CD4-positive, alpha-beta T cell treated with Interleukin-17A for 4 hours (primary cell): ENCODE data around the gene CIPC.

Source experiments
- DNase-seq: peaks from one replicate; pipeline ENCODE4 v3.0.0-alpha.2; 2020; ENCODE audit warnings: mixed read lengths

Gene CIPC

DNA sequence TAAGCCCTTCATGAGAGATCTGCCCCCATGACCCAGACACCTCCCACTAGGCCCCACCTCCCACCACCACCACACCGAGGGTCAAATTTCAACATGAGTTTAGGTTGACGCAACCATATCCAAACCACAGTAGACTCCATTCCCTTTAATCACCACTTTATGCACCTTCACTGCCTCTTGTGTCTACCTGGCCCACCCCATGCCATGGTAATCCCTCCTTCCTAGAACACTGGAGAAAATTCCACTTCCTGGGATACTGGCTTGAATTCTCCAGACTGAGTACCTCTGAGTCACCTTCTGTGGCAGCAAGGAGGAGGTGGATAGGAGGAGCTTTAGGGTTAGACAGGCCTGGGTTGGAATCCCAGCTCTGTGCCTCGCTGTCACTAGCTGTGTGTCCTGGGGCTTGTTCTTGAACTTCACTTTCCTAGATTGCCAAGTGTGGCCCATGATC, 26.1 kb upstream of the CIPC start:
- no peak for DNase-seq

DNA sequence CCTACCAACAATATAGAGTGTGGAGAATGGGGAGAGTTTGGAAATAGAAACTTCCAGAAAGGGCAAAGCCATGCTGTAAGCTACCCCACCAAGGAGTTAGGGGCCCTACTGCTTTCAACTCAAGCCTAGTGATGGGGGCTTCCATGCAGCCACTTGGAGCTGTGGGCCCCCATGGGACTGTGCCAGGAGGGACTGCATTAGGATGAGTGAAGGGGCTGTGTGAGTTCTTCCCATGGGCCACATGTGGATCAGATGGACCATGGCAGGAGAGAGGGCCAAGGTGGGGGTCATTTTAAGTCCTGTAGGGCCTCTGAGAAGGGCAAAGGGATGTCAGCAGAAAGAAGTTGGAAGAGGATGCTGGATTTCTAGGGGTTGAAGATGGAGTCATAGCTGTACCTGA, 23.1 kb upstream of the CIPC start:
- no peak for DNase-seq

DNA sequence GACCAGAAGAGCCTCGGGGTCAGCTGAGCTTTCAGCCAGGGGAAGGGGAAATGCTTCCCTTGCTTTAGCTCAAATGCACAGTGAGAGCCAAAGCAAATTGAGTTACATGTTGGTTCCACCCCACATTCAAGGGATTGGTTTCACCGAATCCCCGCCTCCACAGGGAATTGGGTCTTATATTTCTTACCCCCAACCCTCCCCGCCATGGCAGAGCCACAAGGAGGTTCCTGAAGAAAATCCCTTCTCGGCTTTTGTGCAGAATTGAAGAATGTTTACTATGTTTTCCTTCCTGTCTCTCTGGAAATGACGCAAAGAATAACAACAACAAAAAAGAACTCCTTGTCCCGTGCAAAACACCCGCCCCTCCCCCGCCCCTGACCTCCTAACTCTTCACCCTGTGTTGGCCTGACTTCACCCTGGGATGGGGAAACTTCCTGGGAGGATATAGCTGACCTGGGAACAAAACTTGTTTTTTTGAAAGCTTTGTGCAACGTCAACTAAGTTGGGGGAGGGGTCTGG, 21.9 kb upstream of the CIPC start:
- DNase-seq = no peak

DNA sequence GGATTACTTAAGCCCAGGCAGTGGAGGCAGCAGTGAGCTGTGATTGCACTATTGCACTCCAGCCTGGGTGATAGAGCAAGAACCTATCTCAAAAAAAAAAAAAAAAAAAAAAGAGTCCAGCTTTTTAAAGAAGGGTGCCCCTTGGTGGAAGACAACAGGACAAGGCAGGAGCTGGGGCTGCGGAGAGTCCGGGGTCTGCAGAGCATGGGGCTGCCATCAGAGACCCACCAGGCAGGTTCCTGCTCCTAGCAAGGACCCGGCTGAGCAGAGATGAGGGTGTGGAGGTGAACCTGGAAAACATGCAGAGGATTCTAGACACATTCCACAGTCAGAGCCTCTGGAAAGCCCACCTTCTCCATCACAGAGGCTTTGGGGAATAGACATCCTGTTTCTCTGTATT, 21.0 kb upstream of the CIPC start:
- no peak for DNase-seq

DNA sequence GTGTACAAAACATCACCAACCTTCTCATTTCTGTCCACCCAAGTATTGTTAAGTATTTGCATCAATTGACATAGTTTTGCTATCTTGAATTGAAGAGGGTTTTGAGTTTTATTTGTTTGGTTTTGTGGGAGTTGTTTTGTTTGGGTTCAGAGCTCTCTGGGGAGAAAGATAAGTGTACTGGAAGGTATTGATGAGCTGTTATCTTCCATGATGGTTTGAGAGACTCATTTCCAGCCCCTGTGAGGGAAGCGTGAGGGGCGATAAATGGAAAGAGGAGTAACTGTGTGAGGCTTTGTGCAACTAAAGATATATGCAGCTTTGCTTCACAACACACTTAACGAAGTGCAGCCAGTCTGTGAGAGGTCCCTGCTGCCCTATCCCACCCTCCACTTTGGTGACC, 15.7 kb upstream of the CIPC start:
- no peak for DNase-seq

DNA sequence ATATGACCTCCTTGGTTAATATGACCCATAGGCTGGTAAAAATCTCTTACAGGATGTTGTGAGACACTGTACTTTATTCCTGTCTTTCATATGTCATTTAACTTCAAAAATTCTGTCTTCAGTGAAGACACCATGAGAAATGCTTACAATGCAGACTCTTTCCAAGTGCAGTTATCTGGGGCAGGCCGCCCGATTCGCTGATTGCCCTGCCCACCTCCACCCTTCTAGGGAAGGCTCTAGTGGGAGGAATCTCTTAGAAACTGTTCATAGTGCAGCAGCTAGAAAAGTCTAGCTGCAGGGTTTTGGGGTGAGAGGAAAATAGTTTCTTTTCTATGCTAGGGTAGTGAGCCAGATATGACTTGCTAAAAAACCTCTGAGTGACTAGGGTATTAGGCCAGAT, 15.0 kb upstream of the CIPC start:
- no peak for DNase-seq

DNA sequence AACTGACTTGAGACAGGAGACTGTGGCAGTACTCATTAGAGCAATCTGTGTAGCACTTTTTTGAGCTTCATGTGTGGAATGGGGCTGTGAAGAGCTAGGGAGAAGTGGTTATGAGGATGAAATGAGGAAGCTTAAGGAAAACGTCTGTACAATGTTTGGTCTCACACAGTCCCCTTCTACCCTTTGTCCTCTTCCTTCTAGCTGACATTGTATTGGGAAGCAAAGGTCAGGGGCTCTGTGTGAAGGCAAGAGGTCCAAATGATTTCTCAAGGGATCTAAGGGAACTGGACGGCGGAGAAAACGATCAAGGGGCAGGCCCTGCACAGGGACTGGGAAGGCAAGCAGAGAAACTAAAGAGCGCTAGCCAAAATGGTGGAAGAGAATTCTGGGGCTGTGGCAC, 13.1 kb upstream of the CIPC start:
- DNase-seq = no peak

DNA sequence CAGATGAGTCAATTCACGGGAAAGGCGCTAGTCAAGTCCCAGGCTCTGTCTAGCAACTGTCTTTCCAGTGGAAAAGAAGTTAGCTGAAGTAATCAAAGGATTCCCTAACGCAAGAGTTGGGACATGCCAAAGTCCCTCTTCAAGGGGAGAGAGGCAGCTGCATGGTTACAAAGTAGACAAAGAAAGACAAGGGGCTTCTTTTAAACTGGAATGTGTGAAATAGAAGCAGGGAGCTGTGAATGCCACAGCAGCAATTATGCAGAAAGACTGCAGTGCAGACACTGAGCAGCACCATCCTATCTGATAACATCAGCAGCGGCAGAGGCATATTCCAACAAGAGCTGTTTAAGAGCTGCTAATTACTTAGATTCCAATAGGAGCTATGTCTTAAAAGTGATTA, 12.5 kb upstream of the CIPC start:
- DNase-seq = no peak

DNA sequence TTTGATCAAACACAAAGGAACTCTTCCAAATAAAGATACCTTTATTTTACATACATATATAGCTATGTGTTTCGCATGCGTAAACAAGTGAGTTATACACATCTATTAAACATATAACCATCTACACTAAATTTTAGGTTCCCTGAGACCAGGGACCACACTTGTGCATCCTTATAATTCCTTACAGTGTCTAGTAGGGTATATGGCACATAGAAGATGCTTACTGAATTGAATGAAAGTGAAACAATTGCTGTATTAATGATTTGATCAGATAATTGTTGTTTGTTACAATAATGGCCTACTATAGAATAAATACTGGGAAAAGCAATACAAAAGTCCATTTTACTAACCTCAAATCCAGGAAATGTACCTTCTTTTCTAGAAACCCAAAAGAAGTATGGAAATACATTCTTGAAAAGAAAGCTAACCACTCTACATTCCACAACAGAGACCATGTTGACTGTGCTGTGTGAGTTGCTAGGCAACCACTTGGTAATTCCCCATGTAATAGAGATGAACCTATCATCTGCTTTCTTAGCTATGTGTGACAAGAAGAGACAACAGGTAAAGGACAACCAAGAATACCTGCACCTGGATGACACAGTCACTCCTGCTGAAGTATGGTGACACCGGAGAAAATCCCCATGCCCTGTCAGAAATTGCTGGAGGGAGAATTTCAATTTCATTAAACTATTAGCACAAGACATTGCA, 11.9 kb upstream of the CIPC start:
- no peak for DNase-seq

DNA sequence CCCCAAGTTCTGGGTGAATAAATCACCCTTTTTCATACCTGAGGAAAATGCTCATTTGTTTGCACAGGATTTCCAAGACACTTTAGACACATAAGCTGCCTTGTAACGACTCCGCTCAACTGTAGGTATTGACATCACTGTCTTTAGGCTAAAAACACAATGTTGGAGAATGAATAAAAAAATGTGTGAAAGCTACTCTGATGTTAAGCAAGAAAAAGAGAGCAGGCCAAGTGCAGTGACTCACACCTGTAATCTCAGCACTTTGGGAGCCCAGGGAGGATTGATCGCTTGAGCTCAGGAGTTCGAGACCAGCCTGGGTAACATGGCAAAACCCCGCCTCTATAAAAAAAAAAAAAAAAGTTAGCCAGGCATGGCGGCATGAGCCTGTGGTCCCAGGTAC, 11.1 kb upstream of the CIPC start:
- no peak for DNase-seq

DNA sequence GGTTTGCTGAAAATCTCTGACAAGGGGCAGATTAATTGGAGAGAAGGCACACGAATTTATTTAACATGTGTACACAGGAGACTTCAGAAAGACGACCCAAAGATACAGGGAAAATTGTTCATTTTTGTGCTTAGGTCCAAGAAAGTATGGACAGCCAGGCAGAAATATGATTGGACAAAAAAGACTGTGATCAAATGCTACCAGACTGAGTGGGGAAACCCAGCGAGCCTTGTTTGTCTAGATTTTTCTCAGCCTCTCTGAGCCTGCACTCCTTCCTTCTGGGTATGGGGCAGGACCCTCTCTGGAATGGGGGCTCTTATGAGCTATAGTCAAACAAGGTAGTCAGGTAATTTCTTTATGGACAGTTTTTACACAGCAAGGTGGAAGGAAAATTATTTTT, 10.4 kb upstream of the CIPC start:
- no peak for DNase-seq

DNA sequence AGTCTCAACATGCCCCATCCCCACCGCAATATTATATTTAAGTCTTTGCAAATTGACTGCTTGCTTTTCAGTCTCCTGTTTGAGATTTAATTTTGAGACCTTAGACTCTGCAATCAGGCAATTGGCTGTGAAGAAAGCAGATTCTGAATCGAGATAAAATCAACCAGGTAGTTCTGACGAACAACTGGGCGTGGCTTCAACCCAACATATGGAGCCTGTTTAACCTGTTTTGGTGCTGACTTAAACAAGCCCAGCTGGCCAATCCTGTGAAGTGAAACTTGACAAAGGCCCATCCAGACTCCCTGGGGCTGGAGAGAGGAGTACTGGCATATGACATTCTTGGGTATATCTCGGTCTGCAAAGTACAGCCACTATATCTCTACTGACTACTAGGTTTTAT, 9.8 kb upstream of the CIPC start:
- DNase-seq = no peak

DNA sequence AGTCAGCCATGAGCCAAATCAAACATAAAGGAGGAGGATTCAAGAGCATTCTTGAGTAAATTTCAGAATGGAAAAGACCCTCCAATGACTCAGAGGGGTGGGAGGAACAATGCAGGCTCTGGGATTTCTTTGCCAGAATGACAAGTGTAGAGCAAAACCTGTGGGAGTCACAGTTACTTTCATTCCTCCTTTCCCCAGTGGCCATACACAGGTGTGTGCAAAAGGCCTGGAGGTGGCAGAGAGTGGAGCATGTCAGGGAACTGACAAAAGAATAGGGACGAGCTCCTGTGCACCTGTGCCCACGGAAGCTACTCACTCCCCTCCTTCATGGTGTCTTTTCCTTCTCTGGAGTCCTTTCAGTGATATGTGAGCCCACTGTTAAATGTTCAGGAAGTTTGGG, 9.4 kb upstream of the CIPC start:
- DNase-seq = no peak

DNA sequence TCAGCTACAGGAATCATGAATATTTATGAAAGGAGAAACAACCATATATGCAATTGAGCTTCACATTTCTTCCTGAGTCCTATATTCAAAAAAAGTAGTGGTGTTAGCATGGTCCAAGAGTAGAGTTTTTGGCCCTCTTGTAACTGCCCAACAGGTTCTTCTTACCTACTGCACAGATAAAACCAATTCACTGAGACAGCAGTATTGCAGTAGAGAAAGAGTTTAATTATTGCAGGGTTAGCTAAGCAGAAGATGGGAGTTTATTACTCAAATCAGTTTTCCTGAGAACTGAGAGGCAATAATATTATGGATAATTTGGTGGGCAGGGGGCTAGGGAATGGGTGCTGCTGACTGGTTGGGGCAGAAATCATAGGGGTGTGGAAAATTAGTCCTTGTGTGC, 6.5 kb upstream of the CIPC start:
- no peak for DNase-seq

DNA sequence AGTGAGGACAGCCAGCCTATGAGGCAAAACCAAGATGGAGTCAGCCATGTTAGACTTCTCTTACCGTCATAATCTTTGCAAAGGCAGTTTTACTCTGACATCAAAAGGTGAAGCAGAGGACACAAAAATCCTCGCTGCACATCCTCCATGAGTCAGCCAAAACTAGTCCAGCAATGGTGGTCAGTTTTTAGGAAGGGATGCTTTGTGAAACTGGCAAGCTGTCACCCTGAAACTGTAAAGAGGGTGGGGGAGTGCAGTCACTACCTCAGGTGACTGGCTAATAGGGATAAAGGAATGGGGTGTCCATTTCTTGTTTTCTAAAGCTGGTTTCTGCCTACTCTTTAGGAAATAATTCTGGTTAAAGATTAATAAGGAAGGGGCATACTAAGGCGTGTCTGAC, 5.4 kb upstream of the CIPC start:
- DNase-seq = no peak

DNA sequence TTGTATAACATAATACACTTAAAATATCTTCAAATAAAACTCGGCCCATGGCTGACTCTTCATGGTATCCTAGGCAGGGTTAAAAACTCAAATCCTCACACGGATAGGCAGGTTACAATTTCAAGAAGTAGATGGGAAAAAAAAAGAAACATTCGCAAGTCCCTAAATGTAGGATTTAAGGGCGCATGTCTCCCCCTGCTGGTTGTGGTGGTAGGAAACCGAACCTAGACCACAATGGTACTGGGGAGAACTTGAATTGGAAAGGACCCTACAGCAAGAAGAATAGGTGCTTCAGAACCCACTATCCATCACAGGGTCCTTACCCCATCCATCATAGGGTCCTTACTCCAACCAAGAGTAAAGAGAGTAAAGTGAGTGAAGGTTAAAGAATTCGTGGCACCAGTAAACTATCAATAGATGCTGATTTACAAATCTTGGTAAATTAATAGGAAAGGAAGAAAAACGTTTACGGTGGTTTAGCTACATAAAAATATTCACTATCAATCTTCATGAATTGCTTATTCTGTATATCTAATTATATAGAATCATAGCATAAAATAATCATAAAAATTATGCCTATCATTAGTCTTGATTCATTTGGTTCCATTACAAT, 3.3 kb upstream of the CIPC start:
- DNase-seq = peak; percentile 84

DNA sequence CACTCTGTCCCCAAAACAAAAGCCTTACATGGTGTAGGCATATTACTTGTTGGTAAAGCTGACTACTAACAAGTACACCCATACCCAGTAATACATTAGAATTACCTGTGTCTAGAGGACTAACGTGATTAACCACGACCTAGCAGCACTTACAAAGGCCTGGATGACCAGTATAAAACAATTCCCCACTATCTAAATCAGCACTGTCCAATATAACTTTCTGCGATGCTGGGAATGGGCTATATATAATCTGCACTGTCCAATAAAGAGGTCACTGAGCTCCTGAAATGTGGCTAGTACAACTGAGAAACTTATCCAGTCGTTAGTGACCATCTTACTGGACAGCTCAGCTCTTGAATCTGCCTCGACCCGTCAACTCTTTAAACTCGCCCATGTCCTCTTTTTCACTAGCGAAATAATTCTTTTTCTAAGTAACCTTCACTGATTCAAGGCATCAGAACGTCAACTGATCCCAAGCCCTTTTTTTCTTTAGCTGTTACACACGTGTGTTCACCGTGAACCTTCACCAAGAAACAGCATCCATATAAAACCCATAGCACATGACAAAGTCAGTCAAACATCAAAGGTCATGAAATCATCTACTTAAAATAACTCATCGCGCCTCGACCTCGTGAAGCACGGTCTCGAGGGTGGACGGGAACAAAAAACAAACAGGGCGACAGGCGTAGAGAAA, 905 bp upstream of the CIPC start:
- DNase-seq = no peak

DNA sequence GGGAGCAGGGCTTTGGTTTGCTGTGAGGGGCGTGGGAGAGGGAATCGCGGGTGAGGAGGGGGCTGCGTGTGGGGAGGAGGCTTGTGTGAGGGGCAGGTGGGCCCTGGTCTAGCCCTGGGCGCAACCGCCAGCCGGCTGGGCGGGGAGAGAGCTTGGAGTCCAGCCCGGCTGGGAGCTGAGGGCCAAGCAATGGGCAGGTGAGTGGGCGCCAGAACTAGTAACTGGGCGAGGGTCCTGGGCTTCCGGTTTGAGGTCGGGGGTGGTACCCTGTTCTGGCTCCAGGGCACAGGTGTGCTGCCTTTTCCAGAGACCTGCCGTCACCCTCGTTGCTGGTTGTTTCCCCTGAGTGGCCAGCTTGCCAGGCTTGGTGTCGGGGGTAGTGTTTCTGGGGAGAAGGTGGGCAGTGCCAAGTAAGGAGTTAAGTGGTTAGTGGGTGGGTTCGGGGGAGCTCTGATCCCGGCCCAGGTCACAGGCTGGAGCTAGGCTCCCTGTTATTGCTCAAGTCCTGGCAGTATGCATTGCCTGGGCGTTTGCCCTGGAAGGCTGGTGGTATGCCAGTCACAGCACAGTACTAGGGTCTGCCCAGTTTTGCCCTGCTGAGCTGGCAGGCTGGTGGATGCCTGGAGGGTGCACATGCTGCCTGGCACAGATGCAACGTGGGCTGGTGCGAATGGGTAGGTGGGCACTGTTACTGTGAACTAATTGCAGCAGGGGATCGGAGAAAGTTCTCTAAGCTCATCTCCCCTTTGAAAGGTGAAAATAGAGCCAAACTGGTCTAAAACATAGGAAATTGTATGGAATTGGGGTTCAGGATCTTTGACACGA, 683 bp downstream of the CIPC start:
- DNase-seq = peak; percentile 29

DNA sequence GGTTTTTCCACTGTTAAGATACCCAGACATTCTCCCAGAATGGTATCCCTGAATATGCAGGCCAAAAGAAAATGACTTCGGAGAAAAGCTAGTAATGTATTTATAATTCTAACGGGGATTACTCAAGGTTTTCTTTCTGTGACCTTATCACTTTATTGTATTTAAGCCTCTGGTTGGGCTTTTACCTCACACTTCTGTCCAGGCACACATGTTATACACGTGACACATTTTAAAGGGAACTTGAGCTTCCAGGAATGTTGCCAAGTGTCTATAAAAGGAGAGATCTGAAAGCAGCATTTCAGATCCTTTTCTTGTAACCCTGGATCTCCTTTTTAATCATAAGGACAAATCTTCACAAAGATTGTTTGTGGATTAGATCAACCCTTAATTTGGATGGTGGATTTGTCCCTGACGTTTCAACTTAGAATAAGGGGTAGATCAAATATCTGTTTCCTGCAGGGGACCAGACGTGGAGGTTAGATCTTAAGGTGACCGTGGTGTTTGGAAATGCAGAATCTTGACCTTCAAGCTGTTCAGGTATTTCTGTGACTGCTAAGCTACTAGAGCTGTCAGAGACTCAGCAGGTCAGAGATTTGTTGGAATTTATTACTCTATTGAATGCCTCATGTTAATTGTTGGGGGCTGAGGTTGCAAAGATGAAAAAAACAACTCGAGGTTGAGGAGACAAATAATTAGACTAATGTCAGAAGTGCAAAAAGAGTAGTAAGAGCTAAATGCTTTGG, 1.5 kb downstream of the CIPC start:
- DNase-seq = no peak

DNA sequence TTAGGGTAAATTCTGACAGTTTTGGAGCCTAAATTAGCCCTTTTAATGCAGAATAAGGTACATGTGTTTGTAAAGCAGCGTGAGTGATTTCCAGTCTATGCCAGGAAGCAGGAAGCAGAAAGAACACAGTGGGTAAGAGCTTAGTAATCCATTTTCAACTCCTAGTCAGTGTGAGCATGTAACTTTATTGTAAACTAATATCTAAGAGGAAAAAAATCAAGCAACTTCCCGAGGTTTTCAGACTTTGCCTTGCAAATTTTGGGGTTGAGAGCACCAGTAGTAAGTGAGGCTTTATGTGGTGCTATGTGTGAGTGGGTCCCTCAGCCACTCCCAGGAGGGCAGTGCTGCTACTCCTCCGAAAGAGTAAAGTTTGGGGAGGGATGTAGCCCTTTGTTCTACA, 2.9 kb downstream of the CIPC start:
- DNase-seq = no peak

DNA sequence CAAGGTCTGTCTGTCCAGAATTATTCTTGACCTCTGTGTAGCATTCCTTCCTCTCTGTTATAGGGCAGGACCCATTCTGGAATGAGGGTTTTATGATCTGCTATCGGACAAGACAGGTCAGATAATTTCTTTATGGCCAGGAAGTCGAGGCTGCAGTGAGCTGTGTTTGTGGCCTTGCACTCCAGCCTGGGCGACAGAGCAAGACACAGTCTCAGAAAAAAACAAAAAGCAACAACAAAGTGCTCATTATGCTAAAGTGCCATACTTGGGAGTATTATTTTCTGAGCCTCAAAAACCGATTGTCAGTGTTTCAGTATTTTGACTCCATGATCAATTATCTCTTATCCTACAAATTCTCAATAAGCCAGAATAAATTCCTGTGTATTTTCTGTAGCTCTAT, 4.1 kb downstream of the CIPC start:
- DNase-seq = no peak

DNA sequence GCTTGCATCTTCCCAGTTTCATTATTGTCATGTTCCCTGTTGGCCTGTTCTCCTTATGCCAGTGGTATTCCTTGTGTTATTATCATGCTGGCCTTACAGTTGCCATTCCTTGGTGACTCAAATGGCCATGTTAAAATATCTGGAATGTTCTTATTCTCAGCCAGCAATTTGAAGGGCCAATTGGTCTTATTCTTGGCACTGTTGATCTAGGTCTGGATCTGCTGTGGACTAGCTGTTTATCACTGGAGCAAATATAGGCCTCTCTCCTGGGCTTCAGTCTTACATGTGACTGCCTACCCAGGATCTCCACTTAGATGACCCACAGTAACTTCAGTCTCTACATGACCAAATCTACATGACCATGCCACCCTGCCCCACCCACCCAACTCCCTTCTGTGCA, 5.4 kb downstream of the CIPC start:
- DNase-seq = no peak

DNA sequence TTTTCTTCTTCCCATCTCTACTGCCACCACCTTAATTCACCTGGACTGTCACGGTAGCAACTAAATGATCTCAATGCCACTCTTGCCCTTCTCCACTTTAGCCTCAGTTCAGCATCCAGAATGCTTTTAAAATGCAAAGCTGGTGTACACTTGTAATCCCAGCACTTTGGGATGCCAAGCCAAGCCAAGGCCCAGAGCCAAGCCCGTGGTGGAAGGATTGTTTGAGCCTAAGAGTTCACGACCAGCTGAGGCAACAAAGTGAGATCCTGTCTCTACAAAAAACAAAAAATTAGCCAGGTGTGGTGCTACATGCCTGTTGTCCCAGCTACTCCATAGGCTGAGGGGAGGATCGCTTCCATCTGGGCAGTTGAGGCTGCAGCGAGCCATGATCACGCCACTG, 5.9 kb downstream of the CIPC start:
- DNase-seq = no peak
